ENCODE results near the gene RTL1.

The RTL1 gene

GRCh38 chr14:100841761-100842403 lies 61.6 kb downstream of the RTL1 start:
- H3K27ac ChIP-seq (ENCODE audit: low read length), result no peak overlapping the region
- H3K9ac ChIP-seq (ENCODE audit: low read depth, low read length), result no peak overlapping the region
- peaks cover 14% of the 10 kb centered on the region for H3K4me1 ChIP-seq (ENCODE audit: insufficient read depth, low read length)
- H3K79me2 ChIP-seq (ENCODE audit: insufficient read depth, low read length), result no peaks in the 10 kb centered on the region
- ATAC-seq (ENCODE audit: insufficient read depth, low read depth) (no peak), DNase-seq (no peak)
- no peaks in the 10 kb centered on the region for H3K27me3 ChIP-seq (ENCODE audit: insufficient read depth, low read length, poor library complexity)
- H3K9me3 ChIP-seq (ENCODE audit: insufficient read depth, low read length, severe bottlenecking), result no peaks in the 10 kb centered on the region
- no peak overlapping the region for H3K4me2 ChIP-seq (ENCODE audit: insufficient read depth, low read length)
- no peak overlapping the region for H2AFZ ChIP-seq (ENCODE audit: low read depth, low read length)
- H4K20me1 ChIP-seq (ENCODE audit: insufficient read depth, low read length), result no peaks in the 10 kb centered on the region
- H3K36me3 ChIP-seq (ENCODE audit: insufficient read depth, low read length), result no peaks in the 10 kb centered on the region
- no peak overlapping the region for H3K4me3 ChIP-seq (ENCODE audit: low read depth in 1 of 2, low read length in 2 of 2)
- no peak for TF ChIP-seq CTCF (IDR thresholded peaks at IDR 0.05; ENCODE audit: borderline replicate concordance, extremely low read depth, low read length, poor library complexity, severe bottlenecking)
- TF ChIP-seq EZH2 (IDR thresholded peaks at IDR 0.05; ENCODE audit: borderline replicate concordance, low read depth, low read length, severe bottlenecking), result no peak

- Histone ChIP-seq H3K9me3 (ENCODE audit: insufficient read depth, low read length, severe bottlenecking) (no peaks in the 10 kb centered on the region), H3K4me2 (ENCODE audit: insufficient read depth, low read length) (no peak overlapping the region), H3K27ac (ENCODE audit: low read length) (no peak overlapping the region), H2AFZ (ENCODE audit: low read depth, low read length) (no peak overlapping the region), H3K9ac (ENCODE audit: low read depth, low read length) (no peak overlapping the region), H3K36me3 (ENCODE audit: insufficient read depth, low read length) (no peaks in the 10 kb centered on the region), H3K4me1 (ENCODE audit: insufficient read depth, low read length) (peaks cover 14% of the 10 kb centered on the region), H4K20me1 (ENCODE audit: insufficient read depth, low read length) (no peaks in the 10 kb centered on the region), H3K27me3 (ENCODE audit: insufficient read depth, low read length, poor library complexity) (no peaks in the 10 kb centered on the region), H3K4me3 (ENCODE audit: low read depth in 1 of 2, low read length in 2 of 2) (no peak overlapping the region), H3K79me2 (ENCODE audit: insufficient read depth, low read length) (no peaks in the 10 kb centered on the region)
- DNase-seq (no peak), ATAC-seq (ENCODE audit: insufficient read depth, low read depth) (no peak)
- TF ChIP-seq EZH2 (IDR thresholded peaks at IDR 0.05; ENCODE audit: borderline replicate concordance, low read depth, low read length, severe bottlenecking), result no peak
- no peak for TF ChIP-seq CTCF (IDR thresholded peaks at IDR 0.05; ENCODE audit: borderline replicate concordance, extremely low read depth, low read length, poor library complexity, severe bottlenecking)
These were observed 62.3 kb downstream of the RTL1 start for GRCh38 chr14:100841066-100841760.

- no peak overlapping the region for H3K9ac ChIP-seq (ENCODE audit: low read depth, low read length)
- H3K36me3 ChIP-seq (ENCODE audit: insufficient read depth, low read length), result no peaks in the 10 kb centered on the region
- H3K79me2 ChIP-seq (ENCODE audit: insufficient read depth, low read length), result no peaks in the 10 kb centered on the region
- H3K4me3 ChIP-seq (ENCODE audit: low read depth in 1 of 2, low read length in 2 of 2), result no peak overlapping the region
- no peak for ATAC-seq (ENCODE audit: insufficient read depth, low read depth)
- no peak for DNase-seq
- 0 out of 2 replicates have a peak, but pooled peaks cover 4% of the 10 kb centered on the region for H4K20me1 ChIP-seq (ENCODE audit: insufficient read depth, low read length)
- H3K4me2 ChIP-seq (ENCODE audit: insufficient read depth, low read length), result no peak overlapping the region
- TF ChIP-seq EZH2 (IDR thresholded peaks at IDR 0.05; ENCODE audit: borderline replicate concordance, low read depth, low read length, severe bottlenecking) (no peak), CTCF (IDR thresholded peaks at IDR 0.05; ENCODE audit: borderline replicate concordance, extremely low read depth, low read length, poor library complexity, severe bottlenecking) (no peak)
- H3K27me3 ChIP-seq (ENCODE audit: insufficient read depth, low read length, poor library complexity), result peaks cover under 1% of the 10 kb centered on the region
- H2AFZ ChIP-seq (ENCODE audit: low read depth, low read length), result no peak overlapping the region
- H3K27ac ChIP-seq (ENCODE audit: low read length), result no peak overlapping the region
- H3K4me1 ChIP-seq (ENCODE audit: insufficient read depth, low read length), result peaks cover 14% of the 10 kb centered on the region
- H3K9me3 ChIP-seq (ENCODE audit: insufficient read depth, low read length, severe bottlenecking), result no peaks in the 10 kb centered on the region
These were observed 63.0 kb downstream of the RTL1 start for GRCh38 chr14:100840286-100841065.

Measured in DND-41 (cell line).